Breast epithelium (tissue), 3 donors: ENCODE data around the gene ZNF48.

ENCODE experiments used
- POLR2A ChIP-seq: fragments of 450-650 bp; IDR thresholded peaks from one replicate; pipeline ENCODE4 v1.6.1; 2016; ENCODE audit warnings: antibody characterized with exemption, mild to moderate bottlenecking, moderate library complexity
- TF ChIP-seq, protein P1 (sequence below), 3 donors: fragments of 450-650 bp; IDR thresholded peaks; one replicate each; pipeline ENCODE4 v1.5.1; 2016 to 2017; ENCODE audit warnings: antibody characterized with exemption in 3 of 3, mild to moderate bottlenecking in 3 of 3, moderate library complexity in 3 of 3

- TF ChIP-seq, protein P1, sequence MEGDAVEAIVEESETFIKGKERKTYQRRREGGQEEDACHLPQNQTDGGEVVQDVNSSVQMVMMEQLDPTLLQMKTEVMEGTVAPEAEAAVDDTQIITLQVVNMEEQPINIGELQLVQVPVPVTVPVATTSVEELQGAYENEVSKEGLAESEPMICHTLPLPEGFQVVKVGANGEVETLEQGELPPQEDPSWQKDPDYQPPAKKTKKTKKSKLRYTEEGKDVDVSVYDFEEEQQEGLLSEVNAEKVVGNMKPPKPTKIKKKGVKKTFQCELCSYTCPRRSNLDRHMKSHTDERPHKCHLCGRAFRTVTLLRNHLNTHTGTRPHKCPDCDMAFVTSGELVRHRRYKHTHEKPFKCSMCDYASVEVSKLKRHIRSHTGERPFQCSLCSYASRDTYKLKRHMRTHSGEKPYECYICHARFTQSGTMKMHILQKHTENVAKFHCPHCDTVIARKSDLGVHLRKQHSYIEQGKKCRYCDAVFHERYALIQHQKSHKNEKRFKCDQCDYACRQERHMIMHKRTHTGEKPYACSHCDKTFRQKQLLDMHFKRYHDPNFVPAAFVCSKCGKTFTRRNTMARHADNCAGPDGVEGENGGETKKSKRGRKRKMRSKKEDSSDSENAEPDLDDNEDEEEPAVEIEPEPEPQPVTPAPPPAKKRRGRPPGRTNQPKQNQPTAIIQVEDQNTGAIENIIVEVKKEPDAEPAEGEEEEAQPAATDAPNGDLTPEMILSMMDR (IDR thresholded peaks at IDR 0.05): no peak
- no peak for TF ChIP-seq POLR2A
These were observed 36.7 kb upstream of the ZNF48 start for GRCh38 chr16:30358577-30358936.
